Embryonic facial prominence (tissue), 1 donor: ENCODE data around the gene DIAPH2.
"Not testable (repeated sequence)": the region's sequence is repeated elsewhere in the genome, so short reads cannot be mapped to it uniquely, and the experiment has no call there.

Experiments
- DNase-seq: peaks from one replicate; pipeline ENCODE4 v3.0.0-alpha.2; 2016; ENCODE audit errors: extremely low spot score

DIAPH2 gene

GRCh38 chrX:96833333-96833732 lies 148.7 kb downstream of the DIAPH2 start:
- DNase-seq, result no peak

GRCh38 chrX:96834137-96834536 lies 149.5 kb downstream of the DIAPH2 start:
- no peak for DNase-seq

DNA sequence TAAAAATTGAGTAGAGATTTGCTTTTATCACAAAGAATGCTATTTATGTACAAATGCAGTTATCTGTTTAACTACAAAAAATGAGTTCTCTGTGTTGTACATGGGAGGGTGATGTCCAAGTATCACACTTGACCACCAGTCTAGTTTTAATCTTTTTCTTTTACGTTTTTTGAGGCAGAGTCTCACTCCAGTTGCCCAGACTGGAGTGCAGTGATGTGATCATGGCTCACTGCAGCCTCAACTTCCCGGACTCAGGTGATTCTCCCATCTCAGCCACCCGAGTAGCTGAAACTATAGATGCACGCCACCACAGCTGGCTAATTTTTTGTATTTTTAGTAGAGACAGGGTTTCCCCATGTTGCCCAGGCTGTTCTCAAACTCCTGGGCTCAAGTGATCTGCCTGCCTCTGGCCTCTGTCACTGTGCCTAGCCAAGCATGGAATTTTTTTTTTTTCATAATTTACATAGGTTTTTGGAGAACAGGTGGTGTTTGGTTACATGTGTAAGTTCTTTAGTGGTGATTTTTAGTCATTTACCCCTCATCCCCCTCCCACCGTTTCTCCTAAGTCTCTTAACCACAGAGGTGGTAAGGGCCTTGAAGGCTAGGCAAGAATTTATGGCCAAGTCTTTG lies 151.1 kb downstream of the DIAPH2 start:
- DNase-seq, result no peak

DNA sequence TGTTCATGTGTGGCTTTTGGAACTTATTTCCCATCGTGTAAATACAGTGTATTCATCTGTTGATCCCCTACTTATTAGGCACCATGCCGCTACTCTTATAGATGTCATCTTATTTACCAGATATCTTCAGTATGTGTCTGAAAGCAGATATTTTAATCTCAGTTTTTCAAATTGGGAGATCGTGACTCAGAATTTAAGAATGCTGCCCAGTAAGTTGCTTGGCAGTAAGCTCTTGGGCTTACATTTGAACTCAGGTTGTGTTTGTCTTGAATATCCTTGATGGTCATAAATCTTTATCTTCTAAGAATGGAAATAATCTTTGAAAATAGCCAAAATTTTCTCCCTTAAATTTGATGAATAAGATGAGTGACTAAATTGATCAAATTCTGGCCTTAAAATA lies 153.2 kb downstream of the DIAPH2 start:
- no peak for DNase-seq

- no peak for DNase-seq
Measured at GRCh38 chrX:96838537-96838936, 153.9 kb downstream of the DIAPH2 start.

DNA sequence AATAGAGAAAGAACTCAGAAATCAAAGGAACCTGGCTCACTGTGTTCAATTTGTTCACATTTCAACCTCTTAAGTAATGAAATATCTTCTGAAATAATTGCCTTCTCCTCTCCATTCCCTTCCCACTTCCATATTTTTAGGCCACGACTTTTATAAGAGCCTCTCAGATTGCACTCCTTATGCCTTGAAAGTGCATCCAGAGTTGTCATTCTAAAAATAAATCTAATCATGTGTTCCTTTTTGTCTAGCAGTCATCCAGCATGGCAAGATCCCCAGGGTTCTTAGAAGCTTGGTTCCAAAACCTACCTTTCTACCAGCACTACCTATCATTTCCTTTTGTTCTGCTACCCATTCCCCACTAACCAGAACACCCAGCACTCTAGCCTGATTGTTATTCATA lies 156.7 kb downstream of the DIAPH2 start:
- DNase-seq, result no peak

DNA sequence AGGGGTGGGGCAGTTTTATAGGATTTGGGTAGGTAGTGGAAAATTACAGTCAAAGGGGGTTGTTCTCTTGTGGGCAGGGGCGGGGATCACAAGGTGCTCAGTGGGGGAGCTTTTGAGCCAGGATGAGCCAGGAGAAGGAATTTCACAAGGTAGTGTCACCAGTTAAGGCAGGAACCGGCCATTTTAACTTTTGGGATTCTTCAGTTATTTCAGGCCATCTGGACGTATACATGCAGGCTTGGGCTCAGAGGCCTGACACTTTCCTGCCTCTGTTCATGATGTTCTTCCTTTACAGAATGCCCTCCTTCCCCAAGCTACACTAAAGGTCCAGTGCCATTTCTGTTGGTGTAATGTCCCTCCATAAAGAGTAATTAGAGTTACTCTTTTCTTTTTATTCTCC lies 157.2 kb downstream of the DIAPH2 start:
- not testable (repeated sequence) for DNase-seq

GRCh38 chrX:96843566-96843965 lies 158.9 kb downstream of the DIAPH2 start:
- no peak for DNase-seq

GRCh38 chrX:96846841-96847240 lies 162.2 kb downstream of the DIAPH2 start:
- DNase-seq, result no peak

DNA sequence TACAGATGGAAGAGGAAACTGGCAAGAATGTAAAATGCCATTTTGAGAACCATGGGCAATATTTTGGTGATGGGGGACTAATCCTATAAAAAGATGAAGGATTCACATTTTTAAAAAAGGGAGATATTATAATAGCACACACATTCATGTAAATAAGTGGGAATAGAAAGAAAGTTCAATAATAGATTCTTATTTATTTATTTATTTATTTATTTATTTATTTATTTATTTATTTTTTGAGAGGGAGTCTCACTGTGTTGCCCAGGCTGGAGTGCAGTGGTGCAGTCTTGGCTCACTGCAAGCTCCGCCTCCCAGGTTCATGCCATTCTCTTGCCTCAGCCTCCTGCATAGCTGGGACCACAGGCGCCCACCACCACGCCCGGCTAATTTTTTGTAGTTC lies 174.8 kb downstream of the DIAPH2 start:
- not testable (repeated sequence) for DNase-seq

GRCh38 chrX:96861218-96861617 lies 176.6 kb downstream of the DIAPH2 start:
- DNase-seq, result no peak

- DNase-seq, result no peak
Measured at GRCh38 chrX:96861661-96862060, 177.0 kb downstream of the DIAPH2 start.

GRCh38 chrX:96883608-96884007 lies 199.0 kb downstream of the DIAPH2 start, which contains the start of gene RPA4:
TSS of gene RPA4 (plus strand) at chrX:96883908. CDS start at chrX:96884311, 403 bp downstream.
- no peak for DNase-seq

GRCh38 chrX:96884027-96884426 lies 199.4 kb downstream of the DIAPH2 start:
- no peak for DNase-seq

DNA sequence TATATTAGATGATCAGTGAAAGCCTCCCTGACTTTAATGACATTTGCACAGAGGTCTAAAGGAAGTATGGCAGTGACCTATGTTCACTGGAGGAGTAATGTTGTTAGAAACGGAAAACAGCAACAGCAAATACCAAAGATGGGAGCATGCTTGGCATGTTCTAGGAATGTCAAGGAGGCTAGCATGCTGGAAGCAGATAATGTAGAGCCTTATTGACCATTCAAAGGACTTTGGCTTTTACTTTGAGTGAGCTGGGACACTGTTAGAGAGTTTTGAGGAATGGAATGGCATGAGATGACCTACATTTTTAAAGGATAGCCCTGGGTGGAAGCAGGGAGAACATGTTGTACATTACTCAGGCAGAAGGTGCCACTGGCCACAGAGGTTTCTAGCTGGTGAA lies 205.1 kb downstream of the DIAPH2 start:
- no peak for DNase-seq

- no peak for DNase-seq
Measured at GRCh38 chrX:96906741-96907140, 222.1 kb downstream of the DIAPH2 start.

GRCh38 chrX:96907516-96908272 lies 223.1 kb downstream of the DIAPH2 start:
- DNase-seq, result no peak

GRCh38 chrX:96909291-96909690 lies 224.6 kb downstream of the DIAPH2 start:
- DNase-seq, result no peak

GRCh38 chrX:96918864-96919263 lies 234.2 kb downstream of the DIAPH2 start:
- DNase-seq, result no peak

DNA sequence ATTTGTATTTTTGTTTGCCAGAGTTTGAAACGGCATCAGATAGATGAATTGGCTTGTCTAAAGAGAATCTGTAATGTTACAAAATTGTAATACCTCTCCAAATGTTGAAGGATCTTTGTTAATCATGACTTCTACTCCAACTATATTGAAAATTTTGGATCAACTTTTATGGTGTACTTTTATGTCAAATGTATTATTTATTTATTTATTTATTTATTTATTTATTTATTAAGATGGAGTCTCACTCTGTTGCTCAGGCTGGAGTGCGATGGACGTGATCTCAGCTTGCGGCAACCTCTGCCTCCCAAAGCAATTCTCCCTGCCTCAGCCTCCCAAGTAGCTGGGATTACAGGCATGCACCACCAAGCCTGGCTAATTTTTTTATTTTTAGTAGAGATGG lies 235.0 kb downstream of the DIAPH2 start:
- no peak for DNase-seq

DNA sequence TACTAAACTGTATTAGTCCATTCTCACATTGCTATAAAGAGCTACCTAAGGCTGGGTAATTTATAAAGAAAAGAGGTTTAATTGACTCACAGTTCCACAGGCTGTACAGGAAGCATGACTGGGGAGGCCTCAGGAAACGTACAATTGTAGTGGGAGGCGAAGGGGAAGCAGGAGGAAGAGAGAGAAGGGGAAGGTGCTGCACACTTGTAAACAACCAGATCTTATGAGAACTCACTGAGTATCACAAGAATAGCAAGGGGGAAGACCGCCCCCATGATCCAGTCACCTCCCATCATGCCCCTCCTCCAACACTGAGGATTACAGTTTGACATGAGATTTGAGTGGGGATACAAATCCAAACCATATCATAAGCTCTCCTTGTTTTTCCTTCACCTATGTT lies 239.9 kb downstream of the DIAPH2 start:
- no peak for DNase-seq

DNA sequence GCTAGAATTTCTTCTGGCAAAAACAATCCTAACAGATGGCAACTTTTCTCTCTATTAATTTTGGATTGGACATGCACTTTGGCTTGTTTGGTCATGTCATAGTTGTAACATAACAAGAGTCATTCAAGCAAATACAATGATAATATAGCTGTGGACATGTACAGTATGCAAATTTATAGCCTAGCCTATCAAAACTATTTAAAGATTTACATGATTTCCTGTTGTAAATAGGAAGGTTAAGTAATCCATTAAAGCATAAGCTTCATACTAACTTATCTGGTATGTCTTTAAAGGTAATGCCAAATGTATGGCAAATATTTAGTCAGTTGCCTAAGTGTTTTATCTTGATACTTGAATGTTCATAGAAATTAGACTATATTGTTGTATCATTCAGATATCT lies 244.4 kb downstream of the DIAPH2 start:
- DNase-seq, result no peak

DNA sequence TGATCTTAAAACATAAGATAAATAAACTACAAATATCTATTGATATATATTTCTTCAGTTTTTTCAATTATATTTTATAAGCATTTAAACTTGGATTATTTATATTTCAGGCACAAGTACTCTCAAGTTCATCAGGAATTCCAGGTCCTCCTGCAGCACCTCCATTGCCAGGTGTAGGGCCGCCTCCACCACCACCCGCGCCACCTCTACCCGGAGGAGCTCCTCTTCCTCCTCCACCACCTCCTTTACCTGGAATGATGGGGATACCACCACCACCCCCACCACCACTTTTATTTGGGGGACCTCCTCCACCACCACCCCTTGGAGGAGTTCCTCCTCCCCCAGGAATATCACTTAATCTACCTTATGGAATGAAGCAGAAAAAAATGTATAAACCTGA lies 273.1 kb downstream of the DIAPH2 start:
- DNase-seq, result no peak

DNA sequence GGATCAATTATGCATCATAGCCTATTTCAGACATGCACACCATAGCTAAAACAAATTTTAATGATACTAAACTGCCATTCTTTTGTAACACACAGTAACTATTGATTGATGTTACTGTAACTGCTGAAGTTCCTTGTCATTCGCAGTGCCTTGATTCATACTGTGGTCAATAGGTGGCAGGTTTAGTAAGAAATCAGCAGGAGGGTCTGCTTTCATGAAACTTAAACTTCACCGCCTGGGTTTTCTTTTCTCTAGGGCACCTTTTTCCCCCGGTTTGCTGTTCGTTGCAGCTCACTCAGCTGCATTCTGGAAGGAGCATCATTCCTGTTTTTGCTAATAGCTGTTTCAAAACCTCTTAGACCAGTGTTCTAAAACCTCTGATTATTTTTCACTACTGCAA lies 287.2 kb downstream of the DIAPH2 start:
- DNase-seq, result no peak
